Measurements from ENCODE around the gene CDH4. TPM values are rescaled to one million over a fixed set of nuclear protein-coding genes. Genes with fewer than 3 reads are reported as not detected.

Gene CDH4
- total and polyA plus RNA-seq, 2 donors (not counting 1 experiment from before 2014, with no cell fraction given): not detected

DNA sequence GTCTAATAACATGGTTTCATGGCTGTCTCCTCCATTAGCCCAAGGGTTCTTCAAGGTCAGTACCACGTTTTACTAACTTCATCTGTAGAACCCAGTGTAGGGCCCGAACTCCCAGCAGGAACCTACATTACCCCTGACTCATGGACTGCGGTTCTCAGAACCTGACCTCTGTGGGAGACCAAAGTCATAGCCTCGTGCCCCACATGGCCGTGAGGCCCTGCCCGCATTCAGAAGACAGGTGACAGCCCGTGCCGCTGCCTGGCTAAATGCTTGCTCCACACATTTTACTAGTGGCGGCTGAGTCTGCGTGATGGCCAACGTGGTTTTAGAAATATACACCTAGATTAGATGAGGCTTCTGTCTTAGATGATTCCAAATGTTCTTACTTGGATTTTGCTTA is 94.9 kb downstream of the CDH4 start:
- Mint-ChIP-seq H3K4me3 (no peak overlapping the region), H3K9me3 (ENCODE audit: insufficient read depth) (peaks cover 10% of the 10 kb centered on the region), H3K27me3 (no peaks in the 10 kb centered on the region), H3K27ac (no peak overlapping the region), H3K4me1 (no peaks in the 10 kb centered on the region)
- CTCF ChIA-PET: no interaction called here
- H3K27me3 ChIP-seq (replicated peaks in 1 of 4; ENCODE audit: control extremely low read depth in 1 of 4, control insufficient read depth in 3 of 4, insufficient read depth in 4 of 4, low read length in 3 of 4): no peaks in the 10 kb centered on the region
- no peaks in the 10 kb centered on the region for H3K4me1 ChIP-seq (ENCODE audit: control insufficient read depth in 2 of 2, insufficient read depth in 2 of 2, low read length in 2 of 2)
- H3K9ac ChIP-seq (ENCODE audit: low read length): no peak overlapping the region
- H3K4me3 ChIP-seq (ENCODE audit: control extremely low read depth in 1 of 5, extremely low read depth in 1 of 5, insufficient read depth in 1 of 5, low read depth in 2 of 5, low read length in 4 of 5): no peak overlapping the region
- TF ChIP-seq EZH2 (IDR thresholded peaks at IDR 0.05; ENCODE audit: borderline replicate concordance, insufficient read depth, low read depth, low read length, poor library complexity, severe bottlenecking): no peak
- TF ChIP-seq, protein P1, sequence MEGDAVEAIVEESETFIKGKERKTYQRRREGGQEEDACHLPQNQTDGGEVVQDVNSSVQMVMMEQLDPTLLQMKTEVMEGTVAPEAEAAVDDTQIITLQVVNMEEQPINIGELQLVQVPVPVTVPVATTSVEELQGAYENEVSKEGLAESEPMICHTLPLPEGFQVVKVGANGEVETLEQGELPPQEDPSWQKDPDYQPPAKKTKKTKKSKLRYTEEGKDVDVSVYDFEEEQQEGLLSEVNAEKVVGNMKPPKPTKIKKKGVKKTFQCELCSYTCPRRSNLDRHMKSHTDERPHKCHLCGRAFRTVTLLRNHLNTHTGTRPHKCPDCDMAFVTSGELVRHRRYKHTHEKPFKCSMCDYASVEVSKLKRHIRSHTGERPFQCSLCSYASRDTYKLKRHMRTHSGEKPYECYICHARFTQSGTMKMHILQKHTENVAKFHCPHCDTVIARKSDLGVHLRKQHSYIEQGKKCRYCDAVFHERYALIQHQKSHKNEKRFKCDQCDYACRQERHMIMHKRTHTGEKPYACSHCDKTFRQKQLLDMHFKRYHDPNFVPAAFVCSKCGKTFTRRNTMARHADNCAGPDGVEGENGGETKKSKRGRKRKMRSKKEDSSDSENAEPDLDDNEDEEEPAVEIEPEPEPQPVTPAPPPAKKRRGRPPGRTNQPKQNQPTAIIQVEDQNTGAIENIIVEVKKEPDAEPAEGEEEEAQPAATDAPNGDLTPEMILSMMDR (IDR thresholded peaks at IDR 0.05): no peak
- no peak overlapping the region for H2AFZ ChIP-seq (ENCODE audit: insufficient read depth, low read depth, low read length, poor library complexity, severe bottlenecking)
- DNase-seq (no peak), ATAC-seq (ENCODE audit: low read depth) (no peak)
- H3K27ac ChIP-seq (ENCODE audit: low read length in 2 of 2): no peak overlapping the region
- H4K20me1 ChIP-seq (ENCODE audit: control insufficient read depth, insufficient read depth, low read length, poor library complexity, severe bottlenecking): no peaks in the 10 kb centered on the region
- POLR2A ChIA-PET: no interaction called here
- intact Hi-C loops (cut with micrococcal nuclease): no loop called here
- no peak overlapping the region for H3K4me2 ChIP-seq (replicated peaks; ENCODE audit: low read depth, low read length, poor library complexity, severe bottlenecking)
- no peaks in the 10 kb centered on the region for H3K79me2 ChIP-seq (ENCODE audit: control insufficient read depth, insufficient read depth, low read length)
- H3K9me3 ChIP-seq (ENCODE audit: control extremely low read depth in 1 of 3, control insufficient read depth in 2 of 3, insufficient read depth in 1 of 3, low read length in 2 of 3): peaks cover 0 to 28% (median 0%) of the 10 kb centered on the region in 3 donors
- H3K36me3 ChIP-seq (replicated peaks in 1 of 2; ENCODE audit: control extremely low read depth in 1 of 2, control insufficient read depth in 1 of 2, extremely low read depth in 1 of 2, insufficient read depth in 2 of 2, low read length in 1 of 2): no peaks in the 10 kb centered on the region
- 86% methylated on average over 6 of the region's 11 CpGs for WGBS (ENCODE audit: insufficient coverage)

DNA sequence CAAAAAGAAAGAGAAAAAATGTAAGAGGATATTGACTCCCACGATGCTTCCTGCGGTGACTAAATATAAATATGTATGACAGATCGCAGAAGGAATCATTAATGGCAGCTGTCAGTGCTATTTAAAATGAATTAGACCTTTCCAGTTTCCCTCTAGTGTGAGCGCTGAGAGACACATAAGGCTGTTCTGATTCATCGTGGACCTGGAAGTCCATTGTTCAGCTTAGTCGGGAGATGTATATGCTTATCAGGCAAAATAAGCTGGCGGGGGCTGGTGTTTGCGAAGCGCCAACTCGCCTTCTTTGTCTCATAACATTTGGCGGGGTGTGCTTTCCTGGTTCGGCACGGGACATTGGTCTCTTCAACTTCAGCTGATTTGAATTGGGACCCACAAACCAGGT is 95.4 kb downstream of the CDH4 start:
- Mint-ChIP-seq H3K27me3 (no peaks in the 10 kb centered on the region), H3K27ac (no peak overlapping the region), H3K9me3 (ENCODE audit: insufficient read depth) (peaks cover 10% of the 10 kb centered on the region), H3K4me3 (no peak overlapping the region), H3K4me1 (no peaks in the 10 kb centered on the region)
- H2AFZ ChIP-seq (ENCODE audit: insufficient read depth, low read depth, low read length, poor library complexity, severe bottlenecking): no peak overlapping the region
- ChIA-PET CTCF (no interaction called here), POLR2A (no interaction called here)
- intact Hi-C loops (cut with micrococcal nuclease): no loop called here
- DNase-seq (no peak), ATAC-seq (ENCODE audit: low read depth) (no peak)
- WGBS (ENCODE audit: insufficient coverage): 95% methylated on average over 13 of the region's 13 CpGs
- H3K9me3 ChIP-seq (ENCODE audit: control extremely low read depth in 1 of 3, control insufficient read depth in 2 of 3, insufficient read depth in 1 of 3, low read length in 2 of 3): peaks cover 0 to 30% (median 0%) of the 10 kb centered on the region in 3 donors
- H4K20me1 ChIP-seq (ENCODE audit: control insufficient read depth, insufficient read depth, low read length, poor library complexity, severe bottlenecking): no peaks in the 10 kb centered on the region
- no peak overlapping the region for H3K4me2 ChIP-seq (replicated peaks; ENCODE audit: low read depth, low read length, poor library complexity, severe bottlenecking)
- H3K27me3 ChIP-seq (replicated peaks in 1 of 4; ENCODE audit: control extremely low read depth in 1 of 4, control insufficient read depth in 3 of 4, insufficient read depth in 4 of 4, low read length in 3 of 4): no peaks in the 10 kb centered on the region
- H3K27ac ChIP-seq (ENCODE audit: low read length in 2 of 2): no peak overlapping the region
- H3K79me2 ChIP-seq (ENCODE audit: control insufficient read depth, insufficient read depth, low read length): no peaks in the 10 kb centered on the region
- no peak for TF ChIP-seq EZH2 (IDR thresholded peaks at IDR 0.05; ENCODE audit: borderline replicate concordance, insufficient read depth, low read depth, low read length, poor library complexity, severe bottlenecking)
- TF ChIP-seq, protein P1 (IDR thresholded peaks at IDR 0.05): no peak
- no peak overlapping the region for H3K9ac ChIP-seq (ENCODE audit: low read length)
- no peak overlapping the region for H3K4me3 ChIP-seq (ENCODE audit: control extremely low read depth in 1 of 5, extremely low read depth in 1 of 5, insufficient read depth in 1 of 5, low read depth in 2 of 5, low read length in 4 of 5)
- no peaks in the 10 kb centered on the region for H3K36me3 ChIP-seq (replicated peaks in 1 of 2; ENCODE audit: control extremely low read depth in 1 of 2, control insufficient read depth in 1 of 2, extremely low read depth in 1 of 2, insufficient read depth in 2 of 2, low read length in 1 of 2)
- H3K4me1 ChIP-seq (ENCODE audit: control insufficient read depth in 2 of 2, insufficient read depth in 2 of 2, low read length in 2 of 2): no peaks in the 10 kb centered on the region

Measured in B cell (primary cell).